PFSK-1 (cell line): ENCODE results near the gene PXMP2.
A peak's percentile ranks its signal among the peaks of the same experiment; 100 is the strongest.

Experiments used
- FOXP2 ChIP-seq: optimal IDR thresholded peaks from 2 replicates; pipeline ENCODE3; 2011; ENCODE audit warnings: borderline replicate concordance, control low read depth, inconsistent platforms; ENCODE audit not compliant: insufficient read depth; ENCODE audit errors: extremely low read length, extremely low read depth
- POLR2AphosphoS5 ChIP-seq: IDR thresholded peaks from 2 replicates; pipeline ENCODE4 v1.6.1; 2012; ENCODE audit warnings: low read depth, mild to moderate bottlenecking, control low read depth, low read length, moderate library complexity
- SIN3A ChIP-seq: IDR thresholded peaks from 2 replicates; pipeline ENCODE4 v1.6.1; 2012; ENCODE audit warnings: mild to moderate bottlenecking, low read length, moderate library complexity, borderline replicate concordance; ENCODE audit not compliant: insufficient read depth
- TAF1 ChIP-seq: IDR thresholded peaks from 2 replicates; pipeline ENCODE4 v1.6.1; 2012; ENCODE audit warnings: low read length, control low read depth, borderline replicate concordance; ENCODE audit not compliant: insufficient read depth
- TF ChIP-seq, protein P1 (sequence below), 2 experiments: IDR thresholded peaks; 2 replicates each; pipeline versions ENCODE4 v1.6.1 to v1.8.0; 2011 to 2012; ENCODE audit warnings: low read depth in 2 of 2, low read length in 2 of 2, control low read depth in 1 of 2, inconsistent platforms in 1 of 2, mild to moderate bottlenecking in 1 of 2, moderate library complexity in 1 of 2; ENCODE audit not compliant: insufficient read depth in 1 of 2

Gene PXMP2

GRCh38 chr12:132672678-132673077 is 14.7 kb upstream of the PXMP2 start:
- TF ChIP-seq SIN3A: no peak

GRCh38 chr12:132673288-132674179 is 13.9 kb upstream of the PXMP2 start:
- peak; percentile 59 for TF ChIP-seq POLR2AphosphoS5
- TF ChIP-seq TAF1: no peak
- TF ChIP-seq, protein P1, sequence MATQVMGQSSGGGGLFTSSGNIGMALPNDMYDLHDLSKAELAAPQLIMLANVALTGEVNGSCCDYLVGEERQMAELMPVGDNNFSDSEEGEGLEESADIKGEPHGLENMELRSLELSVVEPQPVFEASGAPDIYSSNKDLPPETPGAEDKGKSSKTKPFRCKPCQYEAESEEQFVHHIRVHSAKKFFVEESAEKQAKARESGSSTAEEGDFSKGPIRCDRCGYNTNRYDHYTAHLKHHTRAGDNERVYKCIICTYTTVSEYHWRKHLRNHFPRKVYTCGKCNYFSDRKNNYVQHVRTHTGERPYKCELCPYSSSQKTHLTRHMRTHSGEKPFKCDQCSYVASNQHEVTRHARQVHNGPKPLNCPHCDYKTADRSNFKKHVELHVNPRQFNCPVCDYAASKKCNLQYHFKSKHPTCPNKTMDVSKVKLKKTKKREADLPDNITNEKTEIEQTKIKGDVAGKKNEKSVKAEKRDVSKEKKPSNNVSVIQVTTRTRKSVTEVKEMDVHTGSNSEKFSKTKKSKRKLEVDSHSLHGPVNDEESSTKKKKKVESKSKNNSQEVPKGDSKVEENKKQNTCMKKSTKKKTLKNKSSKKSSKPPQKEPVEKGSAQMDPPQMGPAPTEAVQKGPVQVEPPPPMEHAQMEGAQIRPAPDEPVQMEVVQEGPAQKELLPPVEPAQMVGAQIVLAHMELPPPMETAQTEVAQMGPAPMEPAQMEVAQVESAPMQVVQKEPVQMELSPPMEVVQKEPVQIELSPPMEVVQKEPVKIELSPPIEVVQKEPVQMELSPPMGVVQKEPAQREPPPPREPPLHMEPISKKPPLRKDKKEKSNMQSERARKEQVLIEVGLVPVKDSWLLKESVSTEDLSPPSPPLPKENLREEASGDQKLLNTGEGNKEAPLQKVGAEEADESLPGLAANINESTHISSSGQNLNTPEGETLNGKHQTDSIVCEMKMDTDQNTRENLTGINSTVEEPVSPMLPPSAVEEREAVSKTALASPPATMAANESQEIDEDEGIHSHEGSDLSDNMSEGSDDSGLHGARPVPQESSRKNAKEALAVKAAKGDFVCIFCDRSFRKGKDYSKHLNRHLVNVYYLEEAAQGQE (IDR thresholded peaks at IDR 0.05; ENCODE audit: insufficient read depth in 1 of 2, low read depth in 2 of 2, low read length in 2 of 2): no peak

GRCh38 chr12:132674561-132674960 is 12.8 kb upstream of the PXMP2 start:
- TF ChIP-seq, protein P1 (IDR thresholded peaks at IDR 0.05; ENCODE audit: insufficient read depth in 1 of 2, low read depth in 2 of 2, low read length in 2 of 2): no peak
- TF ChIP-seq FOXP2 (no peak), SIN3A (no peak), TAF1 (no peak), POLR2AphosphoS5 (no peak)

- TF ChIP-seq, protein P1 (IDR thresholded peaks at IDR 0.05; ENCODE audit: insufficient read depth in 1 of 2, low read depth in 2 of 2, low read length in 2 of 2): no peak
- TF ChIP-seq POLR2AphosphoS5 (no peak), FOXP2 (no peak), SIN3A (no peak), TAF1 (no peak)
Observed at GRCh38 chr12:132675757-132676432, 11.5 kb upstream of the PXMP2 start.

DNA sequence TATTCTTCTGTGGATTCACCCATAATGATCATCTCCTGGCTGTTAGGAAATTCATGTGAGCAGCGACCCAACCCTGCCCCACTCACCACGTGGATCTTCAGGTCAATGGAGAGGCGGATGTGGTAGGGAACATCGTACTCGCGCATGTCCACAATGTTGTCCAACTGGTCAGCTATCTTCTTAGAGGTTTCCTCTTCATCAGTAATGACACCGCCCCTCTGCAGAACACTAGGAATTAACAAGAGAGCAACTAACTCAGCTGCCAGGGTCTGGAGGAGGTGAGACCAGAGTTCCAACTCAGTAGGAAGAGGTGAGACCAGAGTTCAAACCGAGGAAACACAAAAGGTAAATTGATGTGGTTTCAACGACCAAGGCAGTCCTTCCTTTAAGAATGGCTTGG is 9.9 kb upstream of the PXMP2 start:
- TF ChIP-seq SIN3A (no peak), POLR2AphosphoS5 (no peak), FOXP2 (no peak), TAF1 (no peak)
- TF ChIP-seq, protein P1 (IDR thresholded peaks at IDR 0.05; ENCODE audit: insufficient read depth in 1 of 2, low read depth in 2 of 2, low read length in 2 of 2): no peak
